ENCODE data around the gene TRAF4.

GRCh38 chr17:28749516-28750177 is 5.8 kb downstream of the TRAF4 start:
- TF ChIP-seq POLR2A (IDR thresholded peaks at IDR 0.05) = no peak
- TF ChIP-seq EP300 (IDR thresholded peaks at IDR 0.05) = no peak
- no peak for TF ChIP-seq CTCF (IDR thresholded peaks at IDR 0.05)
